Mesenchymal stem cell (in vitro differentiated cells and primary cell): ENCODE measurements around the gene TRAK2.
"Not testable (repeated sequence)": the region's sequence is repeated elsewhere in the genome, so short reads cannot be mapped to it uniquely, and the experiment has no call there.

Experiments
- DNase-seq: peaks from one replicate; pipeline ENCODE4 v3.0.0-alpha.2; 2013
- H2AFZ ChIP-seq: one replicate; pipeline ENCODE4 v1.6.1; 2013; ENCODE audit warnings: low read depth, mild to moderate bottlenecking, control low read depth, inconsistent platforms, low read length, moderate library complexity
- H2AK5ac ChIP-seq: 2 replicates; pipeline ENCODE4 v1.6.1; 2013; ENCODE audit warnings: low read length, moderate library complexity, mild to moderate bottlenecking, inconsistent platforms; ENCODE audit not compliant: severe bottlenecking
- H2BK120ac ChIP-seq: one replicate; pipeline ENCODE4 v1.6.1; 2013; ENCODE audit warnings: low read depth, mild to moderate bottlenecking, inconsistent platforms, low read length, moderate library complexity
- H2BK12ac ChIP-seq, 2 experiments: one replicate each; pipeline ENCODE4 v1.6.1; 2013; ENCODE audit warnings: inconsistent platforms in 2 of 2, low read length in 2 of 2, mild to moderate bottlenecking in 2 of 2, moderate library complexity in 2 of 2, control low read depth in 1 of 2
- H2BK15ac ChIP-seq: one replicate; pipeline ENCODE4 v1.6.1; 2013; ENCODE audit warnings: mild to moderate bottlenecking, low read depth, inconsistent platforms; ENCODE audit not compliant: poor library complexity, severe bottlenecking
- H2BK5ac ChIP-seq: 2 replicates; pipeline ENCODE4 v1.6.1; 2013; ENCODE audit warnings: low read depth, mild to moderate bottlenecking, low read length, control low read depth, inconsistent platforms; ENCODE audit not compliant: poor library complexity, severe bottlenecking
- H3K14ac ChIP-seq, 2 experiments: one replicate each; pipeline ENCODE4 v1.6.1; 2013; ENCODE audit warnings: inconsistent platforms in 2 of 2, low read length in 2 of 2, control low read depth in 1 of 2, mild to moderate bottlenecking in 1 of 2, moderate library complexity in 1 of 2
- H3K18ac ChIP-seq, 2 experiments: one replicate each; pipeline ENCODE4 v1.6.1; 2013; ENCODE audit warnings: inconsistent platforms in 2 of 2, low read length in 2 of 2, control low read depth in 1 of 2, low read depth in 1 of 2, mild to moderate bottlenecking in 1 of 2
- H3K23ac ChIP-seq, 2 experiments: one replicate each; pipeline ENCODE4 v1.6.1; 2013; ENCODE audit warnings: inconsistent platforms in 2 of 2, low read length in 2 of 2, mild to moderate bottlenecking in 2 of 2, moderate library complexity in 2 of 2, control low read depth in 1 of 2
- H3K27ac ChIP-seq: 2 replicates; pipeline ENCODE4 v1.5.1; 2013; ENCODE audit warnings: mild to moderate bottlenecking, moderate library complexity, low read length, control low read depth, inconsistent platforms; ENCODE audit not compliant: poor library complexity, severe bottlenecking
- H3K27me3 ChIP-seq, 2 experiments: 2 replicates each; pipeline versions ENCODE4 v1.6.1 to v1.7.0; 2013; ENCODE audit warnings: low read length in 2 of 2, mild to moderate bottlenecking in 2 of 2, moderate library complexity in 2 of 2, control low read depth in 1 of 2, inconsistent platforms in 1 of 2; ENCODE audit not compliant: control insufficient read depth in 1 of 2, insufficient read depth in 1 of 2
- H3K36me3 ChIP-seq, 2 experiments: 2 replicates each; pipeline versions ENCODE4 v1.6.1 to v1.7.0; 2013; ENCODE audit warnings: low read length in 2 of 2, control low read depth in 1 of 2, inconsistent platforms in 1 of 2, low read depth in 1 of 2, mild to moderate bottlenecking in 1 of 2; ENCODE audit not compliant: insufficient read depth in 2 of 2, control insufficient read depth in 1 of 2
- H3K4ac ChIP-seq, 2 experiments: one replicate each; pipeline ENCODE4 v1.6.1; 2013; ENCODE audit warnings: inconsistent platforms in 2 of 2, low read length in 2 of 2, mild to moderate bottlenecking in 2 of 2, moderate library complexity in 2 of 2, control low read depth in 1 of 2, low read depth in 1 of 2
- H3K4me1 ChIP-seq: 2 replicates; pipeline ENCODE4 v1.6.1; 2013; ENCODE audit warnings: low read depth, low read length, control low read depth; ENCODE audit not compliant: control insufficient read depth, insufficient read depth
- H3K4me2 ChIP-seq: 2 replicates; pipeline ENCODE4 v1.6.1; 2013; ENCODE audit warnings: low read length, mild to moderate bottlenecking, inconsistent platforms; ENCODE audit not compliant: poor library complexity, severe bottlenecking
- H3K4me3 ChIP-seq, 2 experiments: 2 replicates each; pipeline versions ENCODE4 v1.5.1 to v1.7.0; 2013; ENCODE audit warnings: low read length in 2 of 2, mild to moderate bottlenecking in 2 of 2, control low read depth in 1 of 2, low read depth in 1 of 2; ENCODE audit not compliant: insufficient read depth in 1 of 2
- H3K79me1 ChIP-seq: replicated peaks from 2 replicates; pipeline ENCODE4 v1.6.1; 2013; ENCODE audit warnings: mild to moderate bottlenecking, control low read depth, low read length, inconsistent platforms; ENCODE audit not compliant: poor library complexity, severe bottlenecking
- H3K9ac ChIP-seq: 2 replicates; pipeline ENCODE4 v1.7.0; 2013; ENCODE audit warnings: mild to moderate bottlenecking, low read length, moderate library complexity
- H3K9me3 ChIP-seq: 2 replicates; pipeline ENCODE4 v1.7.0; 2013; ENCODE audit warnings: mild to moderate bottlenecking, low read length; ENCODE audit not compliant: control insufficient read depth
- H4K8ac ChIP-seq: one replicate; pipeline ENCODE4 v1.6.1; 2013; ENCODE audit warnings: inconsistent platforms, mild to moderate bottlenecking, low read length, moderate library complexity
- H4K91ac ChIP-seq: one replicate; pipeline ENCODE4 v1.6.1; 2013; ENCODE audit warnings: mild to moderate bottlenecking, low read length, inconsistent platforms
- whole genome bisulfite sequencing: methylation state at CpG from one replicate; pipeline ENCODE4 v1.1.7; 2013; ENCODE audit warnings: mixed read lengths; 5-methylcytosine and 5-hydroxymethylcytosine counted together

Gene TRAK2

GRCh38 chr2:201484805-201485204 lies 33.5 kb upstream of the TRAK2 start:
- H3K27ac ChIP-seq: no peak overlapping the region
- H3K9ac ChIP-seq: no peak overlapping the region
- no peaks in the 10 kb centered on the region for H3K79me1 ChIP-seq
- no peak overlapping the region for H3K4me3 ChIP-seq
- no peak overlapping the region for H2BK5ac ChIP-seq
- no peak overlapping the region for H3K23ac ChIP-seq
- H3K4me2 ChIP-seq: no peak overlapping the region
- no peak overlapping the region for H3K4ac ChIP-seq
- no peak for DNase-seq
- H3K14ac ChIP-seq: no peak overlapping the region
- no peak overlapping the region for H4K91ac ChIP-seq
- H4K8ac ChIP-seq: no peak overlapping the region
- peaks cover 7 to 30% of the 10 kb centered on the region in 2 experiments for H3K36me3 ChIP-seq
- no peak overlapping the region for H2BK12ac ChIP-seq
- H2AK5ac ChIP-seq: no peak overlapping the region
- no peaks in the 10 kb centered on the region for H3K27me3 ChIP-seq
- no peak overlapping the region for H3K18ac ChIP-seq
- H2AFZ ChIP-seq: no peak overlapping the region
- no peak overlapping the region for H2BK15ac ChIP-seq
- WGBS: 97% methylated on average over 4 of the region's 4 CpGs
- no peaks in the 10 kb centered on the region for H3K9me3 ChIP-seq
- no peak overlapping the region for H2BK120ac ChIP-seq
- H3K4me1 ChIP-seq: no peaks in the 10 kb centered on the region

- H3K4me2 ChIP-seq, H3K4ac ChIP-seq, H4K8ac ChIP-seq, H3K79me1 ChIP-seq, H2BK12ac ChIP-seq, H3K27ac ChIP-seq, H3K4me1 ChIP-seq, H4K91ac ChIP-seq, H3K14ac ChIP-seq, DNase-seq, H3K27me3 ChIP-seq, H3K4me3 ChIP-seq, H2AFZ ChIP-seq, H3K18ac ChIP-seq, H2AK5ac ChIP-seq, H2BK5ac ChIP-seq, H3K9ac ChIP-seq, H2BK120ac ChIP-seq, H3K23ac ChIP-seq, H3K9me3 ChIP-seq, H2BK15ac ChIP-seq: not testable (repeated sequence)
- H3K36me3 ChIP-seq: peaks cover 7 to 40% of the 10 kb centered on the region in 2 experiments
- 97% methylated on average over 3 of the region's 4 CpGs for WGBS
These were observed 32.5 kb upstream of the TRAK2 start for GRCh38 chr2:201483758-201484157.

- no peak overlapping the region for H2AK5ac ChIP-seq
- H3K36me3 ChIP-seq: peaks cover 7 to 43% of the 10 kb centered on the region in 2 experiments
- H2BK12ac ChIP-seq: no peak overlapping the region
- no peak for DNase-seq
- no peaks in the 10 kb centered on the region for H3K9me3 ChIP-seq
- no peak overlapping the region for H2BK5ac ChIP-seq
- no peak overlapping the region for H3K18ac ChIP-seq
- H3K79me1 ChIP-seq: no peaks in the 10 kb centered on the region
- H3K4ac ChIP-seq: no peak overlapping the region
- no peak overlapping the region for H2BK120ac ChIP-seq
- H4K91ac ChIP-seq: no peak overlapping the region
- H4K8ac ChIP-seq: no peak overlapping the region
- H3K14ac ChIP-seq: no peak overlapping the region
- no peak overlapping the region for H3K23ac ChIP-seq
- H2BK15ac ChIP-seq: no peak overlapping the region
- H3K27ac ChIP-seq: no peak overlapping the region
- no peak overlapping the region for H3K4me3 ChIP-seq
- H3K9ac ChIP-seq: no peak overlapping the region
- no peak overlapping the region for H2AFZ ChIP-seq
- no peak overlapping the region for H3K4me2 ChIP-seq
- H3K27me3 ChIP-seq: no peaks in the 10 kb centered on the region
- 62% methylated on average over 1 of the region's 1 CpG for WGBS
- H3K4me1 ChIP-seq: no peaks in the 10 kb centered on the region
These were observed 32.1 kb upstream of the TRAK2 start for GRCh38 chr2:201483342-201483741.

GRCh38 chr2:201482543-201482942 lies 31.3 kb upstream of the TRAK2 start:
- H3K36me3 ChIP-seq: peaks cover 7 to 51% of the 10 kb centered on the region in 2 experiments
- no peak overlapping the region for H3K4me2 ChIP-seq
- no peak overlapping the region for H2BK5ac ChIP-seq
- H4K91ac ChIP-seq: no peak overlapping the region
- no peak overlapping the region for H3K14ac ChIP-seq
- H3K4ac ChIP-seq: no peak overlapping the region
- DNase-seq: no peak
- H2BK12ac ChIP-seq: no peak overlapping the region
- no peaks in the 10 kb centered on the region for H3K79me1 ChIP-seq
- H2BK15ac ChIP-seq: no peak overlapping the region
- no peaks in the 10 kb centered on the region for H3K27me3 ChIP-seq
- H2AK5ac ChIP-seq: no peak overlapping the region
- no peak overlapping the region for H3K23ac ChIP-seq
- no peak overlapping the region for H3K4me3 ChIP-seq
- H3K9me3 ChIP-seq: no peaks in the 10 kb centered on the region
- no peak overlapping the region for H3K9ac ChIP-seq
- no peaks in the 10 kb centered on the region for H3K4me1 ChIP-seq
- WGBS: 100% methylated on average over 4 of the region's 4 CpGs
- H3K27ac ChIP-seq: no peak overlapping the region
- H3K18ac ChIP-seq: no peak overlapping the region
- H2BK120ac ChIP-seq: no peak overlapping the region
- no peak overlapping the region for H4K8ac ChIP-seq
- H2AFZ ChIP-seq: no peak overlapping the region
